Ramos (cell line): ENCODE data around the gene SGK1.

Experiments
- in situ Hi-C: fragments of 300-500 bp; cut with MboI; formaldehyde crosslinking; loops from one replicate; pipeline ENCODE4 v1.14.3; 2022; ENCODE audit warnings: low sequenced_read_pairs; ENCODE audit not compliant: unreplicated experiment

The SGK1 gene

GRCh38 chr6:134147034-134147533 is 170.8 kb downstream of the SGK1 start:
- in situ Hi-C loops: no loop called here

GRCh38 chr6:134146268-134147033 is 171.5 kb downstream of the SGK1 start:
- in situ Hi-C loops: no loop called here

GRCh38 chr6:134145786-134146185 is 172.1 kb downstream of the SGK1 start:
- in situ Hi-C loops: no loop called here

GRCh38 chr6:134138226-134138975 is 179.5 kb downstream of the SGK1 start:
- in situ Hi-C loops: no loop called here

GRCh38 chr6:134134654-134135053 is 183.3 kb downstream of the SGK1 start:
- in situ Hi-C loops: no loop called here

- in situ Hi-C loops: no loop called here
These were observed 185.3 kb downstream of the SGK1 start for GRCh38 chr6:134132494-134133141.

- in situ Hi-C loops: no loop called here
These were observed 186.3 kb downstream of the SGK1 start for GRCh38 chr6:134131530-134132139.

GRCh38 chr6:134128146-134128545 is 189.8 kb downstream of the SGK1 start:
- in situ Hi-C loops: no loop called here

GRCh38 chr6:134123666-134124208 is 194.2 kb downstream of the SGK1 start:
- in situ Hi-C loops: no loop called here

- in situ Hi-C loops: no loop called here
These were observed 195.1 kb downstream of the SGK1 start for GRCh38 chr6:134122775-134123174.

- in situ Hi-C loops: no loop called here
These were observed 198.4 kb downstream of the SGK1 start for GRCh38 chr6:134119486-134119885.
